Body of pancreas (tissue), 4 donors: ENCODE results near the gene MRTFB.

Experiments used
- CTCF ChIP-seq, 7 experiments: fragments of 450-650 bp in 4 of 7; fragments of 200-600 bp in 3 of 7; sonication (generic) in 3 of 7; IDR thresholded peaks; one replicate each; pipeline ENCODE4 v1.5.1; 2016 to 2019; ENCODE audit warnings: antibody characterized with exemption in 7 of 7
- POLR2A ChIP-seq, 3 donors: fragments of 450-650 bp; IDR thresholded peaks; one replicate each; pipeline ENCODE4 v1.6.1; 2016; ENCODE audit warnings: antibody characterized with exemption in 3 of 3, mild to moderate bottlenecking in 2 of 3

- TF ChIP-seq CTCF (IDR thresholded peaks at IDR 0.05) (no peak), POLR2A (IDR thresholded peaks at IDR 0.05) (no peak)
Observed at GRCh38 chr16:14298374-14299122, 227.4 kb downstream of the MRTFB start.
